Ishikawa (cell line): ENCODE measurements around the gene FBXL17.
A peak's percentile ranks its signal among the peaks of the same experiment; 100 is the strongest.

Source experiments
- CEBPB ChIP-seq: IDR thresholded peaks from 2 replicates; pipeline ENCODE4 v1.6.1; 2012
- CREB1 ChIP-seq: IDR thresholded peaks from 2 replicates; pipeline ENCODE4 v1.6.1; 2012; ENCODE audit warnings: low read depth
- EGR1 ChIP-seq: IDR thresholded peaks from 2 replicates; pipeline ENCODE4 v1.6.1; 2012
- EP300 ChIP-seq: IDR thresholded peaks from 2 replicates; pipeline ENCODE4 v1.6.1; 2012; ENCODE audit warnings: borderline replicate concordance
- FOXM1 ChIP-seq: IDR thresholded peaks from 2 replicates; pipeline ENCODE4 v1.6.1; 2012; ENCODE audit warnings: low read depth, borderline replicate concordance
- MAX ChIP-seq: IDR thresholded peaks from 2 replicates; pipeline ENCODE4 v1.6.1; 2012
- NFIC ChIP-seq: IDR thresholded peaks from 2 replicates; pipeline ENCODE4 v1.6.1; 2012
- RAD21 ChIP-seq: IDR thresholded peaks from 2 replicates; pipeline ENCODE4 v1.6.1; 2012; ENCODE audit warnings: low read depth
- TAF1 ChIP-seq: IDR thresholded peaks from 2 replicates; pipeline ENCODE4 v1.6.1; 2012; ENCODE audit warnings: low read depth, mild to moderate bottlenecking
- TCF12 ChIP-seq: IDR thresholded peaks from 2 replicates; pipeline ENCODE4 v1.6.1; 2012; ENCODE audit warnings: low read depth
- TEAD4 ChIP-seq: IDR thresholded peaks from 2 replicates; pipeline ENCODE4 v1.6.1; 2012
- USF1 ChIP-seq: IDR thresholded peaks from 2 replicates; pipeline ENCODE4 v1.6.1; 2012
- YY1 ChIP-seq: IDR thresholded peaks from 2 replicates; pipeline ENCODE4 v1.6.1; 2012; ENCODE audit warnings: low read depth
- ZBTB7A ChIP-seq: IDR thresholded peaks from 2 replicates; pipeline ENCODE4 v1.6.1; 2012; ENCODE audit warnings: low read depth
- TF ChIP-seq, protein P1 (sequence below): IDR thresholded peaks from 2 replicates; pipeline ENCODE4 v1.6.1; 2012; ENCODE audit warnings: low read depth, mild to moderate bottlenecking

FBXL17 gene

GRCh38 chr5:108381954-108382783 lies at the start of gene FBXL17:
TSS of gene FBXL17 (minus strand) at chr5:108382098.
- peak; percentile 23; the same call in 1 of the 2 replicates for TF ChIP-seq YY1
- TF ChIP-seq USF1: peak; percentile 73
- TF ChIP-seq ZBTB7A: no peak
- no peak for TF ChIP-seq TEAD4
- no peak for TF ChIP-seq CEBPB
- peak; percentile 51 for TF ChIP-seq TAF1
- TF ChIP-seq NFIC: peak; percentile 7; the same call in 1 of the 2 replicates
- no peak for TF ChIP-seq EGR1
- TF ChIP-seq TCF12: peak; percentile 66; the same call in 1 of the 2 replicates
- TF ChIP-seq RAD21: no peak
- TF ChIP-seq CREB1: peak; percentile 56; the same call in 1 of the 2 replicates
- TF ChIP-seq FOXM1: no peak
- TF ChIP-seq EP300: peak; percentile 58; the same call in 1 of the 2 replicates
- peak; percentile 98 for TF ChIP-seq MAX
- TF ChIP-seq, protein P1, sequence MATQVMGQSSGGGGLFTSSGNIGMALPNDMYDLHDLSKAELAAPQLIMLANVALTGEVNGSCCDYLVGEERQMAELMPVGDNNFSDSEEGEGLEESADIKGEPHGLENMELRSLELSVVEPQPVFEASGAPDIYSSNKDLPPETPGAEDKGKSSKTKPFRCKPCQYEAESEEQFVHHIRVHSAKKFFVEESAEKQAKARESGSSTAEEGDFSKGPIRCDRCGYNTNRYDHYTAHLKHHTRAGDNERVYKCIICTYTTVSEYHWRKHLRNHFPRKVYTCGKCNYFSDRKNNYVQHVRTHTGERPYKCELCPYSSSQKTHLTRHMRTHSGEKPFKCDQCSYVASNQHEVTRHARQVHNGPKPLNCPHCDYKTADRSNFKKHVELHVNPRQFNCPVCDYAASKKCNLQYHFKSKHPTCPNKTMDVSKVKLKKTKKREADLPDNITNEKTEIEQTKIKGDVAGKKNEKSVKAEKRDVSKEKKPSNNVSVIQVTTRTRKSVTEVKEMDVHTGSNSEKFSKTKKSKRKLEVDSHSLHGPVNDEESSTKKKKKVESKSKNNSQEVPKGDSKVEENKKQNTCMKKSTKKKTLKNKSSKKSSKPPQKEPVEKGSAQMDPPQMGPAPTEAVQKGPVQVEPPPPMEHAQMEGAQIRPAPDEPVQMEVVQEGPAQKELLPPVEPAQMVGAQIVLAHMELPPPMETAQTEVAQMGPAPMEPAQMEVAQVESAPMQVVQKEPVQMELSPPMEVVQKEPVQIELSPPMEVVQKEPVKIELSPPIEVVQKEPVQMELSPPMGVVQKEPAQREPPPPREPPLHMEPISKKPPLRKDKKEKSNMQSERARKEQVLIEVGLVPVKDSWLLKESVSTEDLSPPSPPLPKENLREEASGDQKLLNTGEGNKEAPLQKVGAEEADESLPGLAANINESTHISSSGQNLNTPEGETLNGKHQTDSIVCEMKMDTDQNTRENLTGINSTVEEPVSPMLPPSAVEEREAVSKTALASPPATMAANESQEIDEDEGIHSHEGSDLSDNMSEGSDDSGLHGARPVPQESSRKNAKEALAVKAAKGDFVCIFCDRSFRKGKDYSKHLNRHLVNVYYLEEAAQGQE: no peak

GRCh38 chr5:108430931-108431608 lies 49.2 kb upstream of the FBXL17 start:
- no peak for TF ChIP-seq USF1
- no peak for TF ChIP-seq MAX
- no peak for TF ChIP-seq YY1
- no peak for TF ChIP-seq ZBTB7A
- no peak for TF ChIP-seq TCF12
- no peak for TF ChIP-seq TAF1
- no peak for TF ChIP-seq TEAD4
- no peak for TF ChIP-seq RAD21
- TF ChIP-seq, protein P1: no peak
- TF ChIP-seq CREB1: no peak
- no peak for TF ChIP-seq FOXM1
- TF ChIP-seq NFIC: no peak
- no peak for TF ChIP-seq EGR1
- TF ChIP-seq EP300: no peak
- TF ChIP-seq CEBPB: no peak

GRCh38 chr5:108421713-108422112 lies 39.8 kb upstream of the FBXL17 start:
- TF ChIP-seq EGR1 (no peak), TEAD4 (no peak), MAX (no peak), RAD21 (no peak)

GRCh38 chr5:108420755-108421154 lies 38.9 kb upstream of the FBXL17 start:
- TF ChIP-seq CREB1: no peak
- no peak for TF ChIP-seq TCF12

DNA sequence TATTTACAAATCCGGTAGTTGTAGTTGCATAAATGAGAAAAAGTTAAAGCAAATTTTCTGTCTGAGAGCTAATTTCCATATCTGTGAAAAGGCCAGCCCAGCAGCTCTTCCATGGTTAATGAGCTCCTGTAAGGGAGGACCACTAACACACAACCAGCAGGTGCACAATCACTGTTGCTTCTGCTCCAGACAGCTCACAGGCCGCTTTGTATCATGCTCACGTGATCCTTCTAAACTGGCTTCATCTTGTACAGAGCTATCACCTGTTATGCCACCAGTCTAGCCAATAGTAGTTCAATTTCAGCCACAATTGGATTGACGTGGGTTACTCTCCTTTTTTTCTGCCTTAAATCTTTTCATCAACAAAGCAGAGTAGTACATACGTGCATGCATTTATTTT lies 38.3 kb upstream of the FBXL17 start:
- TF ChIP-seq EGR1: no peak
- TF ChIP-seq CEBPB: no peak
- TF ChIP-seq MAX: no peak
- no peak for TF ChIP-seq RAD21
- no peak for TF ChIP-seq NFIC
- no peak for TF ChIP-seq YY1
- no peak for TF ChIP-seq USF1
- TF ChIP-seq EP300: no peak
- no peak for TF ChIP-seq TCF12
- no peak for TF ChIP-seq ZBTB7A
- no peak for TF ChIP-seq FOXM1
- TF ChIP-seq CREB1: no peak
- TF ChIP-seq, protein P1: no peak
- TF ChIP-seq TAF1: no peak
- no peak for TF ChIP-seq TEAD4
